Fibroblast of skin of scalp (primary cell): Measurements from ENCODE around the gene C4orf33.

Experiments used
- DNase-seq: peaks from one replicate; pipeline ENCODE4 v3.0.0-alpha.2; 2013

Gene C4orf33

GRCh38 chr4:129129143-129129542 lies 33.2 kb downstream of the C4orf33 start:
- DNase-seq: no peak

- no peak for DNase-seq
Measured at GRCh38 chr4:129131343-129131742, 35.4 kb downstream of the C4orf33 start.

GRCh38 chr4:129136433-129136832 lies 40.5 kb downstream of the C4orf33 start:
- DNase-seq: no peak

GRCh38 chr4:129138810-129139496 lies 43.0 kb downstream of the C4orf33 start:
- DNase-seq: no peak

- DNase-seq: no peak
Measured at GRCh38 chr4:129140521-129140920, 44.6 kb downstream of the C4orf33 start.

- DNase-seq: peak; percentile 7
Measured at GRCh38 chr4:129143359-129143758, 47.4 kb downstream of the C4orf33 start.

- no peak for DNase-seq
Measured at GRCh38 chr4:129144755-129145206, 48.8 kb downstream of the C4orf33 start.

- no peak for DNase-seq
Measured at GRCh38 chr4:129145222-129145730, 49.3 kb downstream of the C4orf33 start.

GRCh38 chr4:129146639-129147038 lies 50.7 kb downstream of the C4orf33 start:
- DNase-seq: no peak

GRCh38 chr4:129148892-129149291 lies 52.9 kb downstream of the C4orf33 start:
- DNase-seq: no peak

GRCh38 chr4:129149906-129150305 lies 54.0 kb downstream of the C4orf33 start:
- DNase-seq: no peak

- DNase-seq: no peak
Measured at GRCh38 chr4:129152350-129152749, 56.4 kb downstream of the C4orf33 start.

- no peak for DNase-seq
Measured at GRCh38 chr4:129153700-129154099, 57.7 kb downstream of the C4orf33 start.

GRCh38 chr4:129162450-129162849 lies 66.5 kb downstream of the C4orf33 start:
- DNase-seq: no peak

GRCh38 chr4:129163427-129163826 lies 67.5 kb downstream of the C4orf33 start:
- no peak for DNase-seq

- DNase-seq: no peak
Measured at GRCh38 chr4:129164243-129164642, 68.3 kb downstream of the C4orf33 start.
